Thyroid gland (tissue), 4 donors: ENCODE measurements around the gene PRELID3B.
A peak's percentile ranks its signal among the peaks of the same experiment; 100 is the strongest.

Experiments used
- CTCF ChIP-seq, 6 experiments: fragments of 200-600 bp in 3 of 6; fragments of 450-650 bp in 3 of 6; sonication (generic) in 3 of 6; IDR thresholded peaks; one replicate each; pipeline ENCODE4 v1.5.1; 2016 to 2019; ENCODE audit warnings: antibody characterized with exemption in 6 of 6, mild to moderate bottlenecking in 2 of 6, inconsistent platforms in 1 of 6, moderate library complexity in 1 of 6
- POLR2A ChIP-seq, 2 donors: fragments of 450-650 bp; IDR thresholded peaks; one replicate each; pipeline ENCODE4 v1.6.1; 2017; ENCODE audit warnings: antibody characterized with exemption in 2 of 2, mild to moderate bottlenecking in 2 of 2, moderate library complexity in 1 of 2

- TF ChIP-seq CTCF (IDR thresholded peaks at IDR 0.05): peak; percentile 78 to 87 (median 83)
- TF ChIP-seq POLR2A (IDR thresholded peaks at IDR 0.05): no peak
These were observed 45.3 kb upstream of the PRELID3B start for GRCh38 chr20:59087829-59088433.
